Heart left ventricle (tissue), 16 donors: ENCODE results near the gene ARHGAP29. TPM values are rescaled to one million over a fixed set of nuclear protein-coding genes. Genes with fewer than 3 reads are reported as not detected.

Experiments used
- ATAC-seq, 4 donors: fragments of 200-7000 bp; cut with Tn5 transposase; one replicate each; pipeline ENCODE4 v1.9.1; 2020 to 2022; ENCODE audit warnings: moderate library complexity in 4 of 4, mild to moderate bottlenecking in 3 of 4, moderate number of reproducible peaks in 1 of 4
- DNase-seq, 5 donors: peaks; one replicate each; pipeline ENCODE4 v3.0.0-alpha.2; 2020
- H3K27ac ChIP-seq, 12 donors: fragments of 200-600 bp; sonication (generic) in 4 of 12; one replicate each; pipeline versions ENCODE4 v1.5.0 to v1.8.0; 2016 to 2022; ENCODE audit warnings: mild to moderate bottlenecking in 2 of 12
- H3K27me3 ChIP-seq, 9 donors: fragments of 200-600 bp; sonication (generic) in 2 of 9; one replicate each; pipeline versions ENCODE4 v1.5.1 to v1.8.0; 2016 to 2022; ENCODE audit warnings: mild to moderate bottlenecking in 3 of 9
- H3K36me3 ChIP-seq, 9 donors: fragments of 200-600 bp; sonication (generic) in 2 of 9; one replicate each; pipeline versions ENCODE4 v1.5.0 to v1.8.0; 2018 to 2022; ENCODE audit warnings: mild to moderate bottlenecking in 2 of 9
- H3K4me1 ChIP-seq, 12 donors: fragments of 200-600 bp; sonication (generic) in 4 of 12; one replicate each; pipeline versions ENCODE4 v1.5.0 to v1.8.0; 2016 to 2022; ENCODE audit warnings: mild to moderate bottlenecking in 3 of 12
- H3K4me3 ChIP-seq, 12 donors: fragments of 200-600 bp; sonication (generic) in 4 of 12; one replicate each; pipeline versions ENCODE4 v1.5.0 to v1.8.0; 2017 to 2022; ENCODE audit warnings: mild to moderate bottlenecking in 9 of 12, moderate library complexity in 4 of 12
- H3K9me3 ChIP-seq, 12 donors: fragments of 200-600 bp; sonication (generic) in 4 of 12; one replicate each; pipeline versions ENCODE4 v1.5.0 to v1.8.0; 2016 to 2022; ENCODE audit warnings: mild to moderate bottlenecking in 1 of 12
- CTCF ChIP-seq, 12 donors: fragments of 200-600 bp; sonication (generic) in 4 of 12; IDR thresholded peaks; one replicate each; pipeline versions ENCODE4 v1.5.0 to v1.8.0; 2018 to 2022; ENCODE audit warnings: antibody characterized with exemption in 12 of 12, mild to moderate bottlenecking in 5 of 12
- POLR2A ChIP-seq, 2 donors: fragments of 450-650 bp; IDR thresholded peaks; one replicate each; pipeline ENCODE4 v1.6.1; 2017; ENCODE audit warnings: antibody characterized with exemption in 2 of 2, mild to moderate bottlenecking in 2 of 2, moderate library complexity in 2 of 2
- WGBS, 4 donors: extraction: QIAGEN DNeasy Blood & Tissue Kit in 2 of 4; methylation state at CpG; one replicate each; pipeline versions ENCODE4 v1.1.5 to v1.1.7; 2013 to 2018; 5-methylcytosine and 5-hydroxymethylcytosine counted together
- intact Hi-C, 10 donors: fragments of 100-400 bp; cut with DNase I; formaldehyde crosslinking; loops; one replicate each; pipeline versions ENCODE4 v1.11.1 to v1.14.2; 2022
- polyA plus RNA-seq, 2 donors: library from polyadenylated mRNA; stranded (reverse); fragments of 200-250 nt; gene quantifications; one replicate each; pipeline ENCODE4 v1.2.3, GENCODE V29; 2013
- total RNA-seq, 9 donors: library from RNA; depleted of rRNA in 2 of 9; stranded (reverse); fragments of >200 nt in 2 of 9; fragmentation: NEBNext Ultra II Directional in 3 of 9; extraction: Animal tissue kit (Norgen Biotek cat#: 25700) in 3 of 9; gene quantifications; one replicate each; pipeline versions ENCODE4 v1.1.0 to v1.2.4, GENCODE V29; 2016 to 2023
- donor health status: ischemic (EF 13 %, LVEDD 7.1; RV severe dilation, severe dysfunction).
- donor health status: healthy with polysubstance abuse.
- donor health status: DM: no; HTN: yes; CAD: no.
- donor health status: DM: no; HTN: no; CAD: no.
- donor health status: ischemic (EF 25% LVEDD 6.9; RV normal size, moderate dysfunction).
- donor health status: ischemic (EF 25% LVEDD 5.7; RV mildly dilated, moderate dysfunction).
- donor health status: healthy.
- donor health status: DM: yes; HTN: yes; CAD: no.
- donor health status: ischemic (EF 35%, LVEDD 5.7; RV mildly dilated, moderate dysfunction).
- donor health status: nonischemic (EF 11% LVEDD 7.7; RV severe dilation, severe dysfunction).
- donor health status: DM: yes; HTN: yes; CAD: no.
- donor health status: PGD.
- donor health status: ischemic (EF 29% LVEDD 5.4; RV normal size, mild dysfunction).
- donor health status: nonischemic (EF 23%, LVEDD 6.1; RV moderate dilation, normal function).

ARHGAP29 gene
- total and polyA plus RNA-seq, 11 donors: 11.0 to 35.7 (median 26.2) TPM

- no peak overlapping the region for H3K27ac ChIP-seq
- 68 to 78% (median 76%) methylated on average over 8 of the region's 8 CpGs for WGBS, 4 donors
These were observed 106.4 kb downstream of the ARHGAP29 start for GRCh38 chr1:94130851-94131595.

GRCh38 chr1:94126651-94127050 is 110.7 kb downstream of the ARHGAP29 start:
- ATAC-seq: no peak
- TF ChIP-seq CTCF (IDR thresholded peaks at IDR 0.05) (no peak), POLR2A (IDR thresholded peaks at IDR 0.05) (no peak)

More at GRCh38 chr1:94130851-94131595, 106.4 kb downstream of the ARHGAP29 start:
- DNase-seq (no peak), ATAC-seq (no peak)
- intact Hi-C loops: no loop called here
- H3K9me3 ChIP-seq: peaks cover 0 to 14% (median 0%) of the 10 kb centered on the region in 12 donors
- TF ChIP-seq POLR2A (IDR thresholded peaks at IDR 0.05) (no peak), CTCF (IDR thresholded peaks at IDR 0.05) (no peak)
- no peak overlapping the region for H3K4me3 ChIP-seq
- H3K27me3 ChIP-seq: no peaks in the 10 kb centered on the region
- H3K4me1 ChIP-seq: peaks cover 0 to 8% (median 0%) of the 10 kb centered on the region in 12 donors
- no peaks in the 10 kb centered on the region for H3K36me3 ChIP-seq

GRCh38 chr1:94125551-94126514 is 111.6 kb downstream of the ARHGAP29 start:
- Histone ChIP-seq H3K4me1 (peaks cover 0 to 7% (median 0%) of the 10 kb centered on the region in 12 donors), H3K27ac (no peak overlapping the region), H3K4me3 (no peak overlapping the region), H3K36me3 (no peaks in the 10 kb centered on the region), H3K9me3 (no peaks in the 10 kb centered on the region), H3K27me3 (peaks cover 0 to 18% (median 0%) of the 10 kb centered on the region in 9 donors)
- 73 to 83% (median 76%) methylated on average over 6 of the region's 6 CpGs for WGBS, 4 donors
- intact Hi-C loops: no loop called here
- DNase-seq (no peak), ATAC-seq (no peak)
- TF ChIP-seq POLR2A (IDR thresholded peaks at IDR 0.05): no peak

More at GRCh38 chr1:94126651-94127050, 110.7 kb downstream of the ARHGAP29 start:
- Histone ChIP-seq H3K4me1 (peaks cover 0 to 8% (median 0%) of the 10 kb centered on the region in 12 donors), H3K4me3 (no peak overlapping the region), H3K27ac (no peak overlapping the region), H3K9me3 (no peaks in the 10 kb centered on the region), H3K27me3 (peaks cover 0 to 10% (median 0%) of the 10 kb centered on the region in 9 donors), H3K36me3 (no peaks in the 10 kb centered on the region)
- no peak for DNase-seq
- intact Hi-C loops: no loop called here
- 68 to 79% (median 71%) methylated on average over 3 of the region's 3 CpGs for WGBS, 4 donors

- TF ChIP-seq CTCF (IDR thresholded peaks at IDR 0.05) (no peak), POLR2A (IDR thresholded peaks at IDR 0.05) (no peak)
- peaks cover 0 to 18% (median 0%) of the 10 kb centered on the region in 9 donors for H3K27me3 ChIP-seq
- DNase-seq: no peak
These were observed 112.8 kb downstream of the ARHGAP29 start for GRCh38 chr1:94124538-94124937.

More at GRCh38 chr1:94124538-94124937, 112.8 kb downstream of the ARHGAP29 start:
- intact Hi-C loops: no loop called here
- Histone ChIP-seq H3K27ac (no peak overlapping the region), H3K4me3 (no peak overlapping the region), H3K9me3 (no peaks in the 10 kb centered on the region), H3K4me1 (peaks cover 0 to 7% (median 0%) of the 10 kb centered on the region in 12 donors), H3K36me3 (no peaks in the 10 kb centered on the region)
- ATAC-seq: no peak
- 91 to 100% (median 98%) methylated on average over 1 of the region's 1 CpG for WGBS, 4 donors
